K562 (cell line): ENCODE data around the gene CENPB. TPM values are rescaled to one million over a fixed set of nuclear protein-coding genes. Genes with fewer than 3 reads are reported as not detected.

ENCODE experiments used
- FOXJ3 ChIP-seq: sonication (generic); formaldehyde crosslinking; IDR thresholded peaks from 2 replicates; pipeline ENCODE4 v1.4.0; 2020; ENCODE audit warnings: mild to moderate bottlenecking, missing genetic modification reagents
- JUN ChIP-seq, 2 experiments: sonication (generic) in 1 of 2; formaldehyde crosslinking in 1 of 2; IDR thresholded peaks; 2 replicates each; pipeline versions ENCODE4 v1.6.1 to v1.8.0; 2012 to 2022; ENCODE audit warnings: borderline replicate concordance in 2 of 2, mild to moderate bottlenecking in 2 of 2, improper control_type of control experiment in 1 of 2, low read depth in 1 of 2, low read length in 1 of 2, missing genetic modification reagents in 1 of 2
- POLR2G ChIP-seq: fragments of 200-400 bp; formaldehyde crosslinking; IDR thresholded peaks from 2 replicates; pipeline ENCODE4 v1.6.1; 2017; ENCODE audit warnings: low read depth, mild to moderate bottlenecking, antibody characterized with exemption, low read length, moderate library complexity
- REST ChIP-seq, 2 experiments: fragments of 450-650 bp; formaldehyde crosslinking in 1 of 2; IDR thresholded peaks; 2 replicates each; pipeline versions ENCODE4 v1.4.0 to v1.6.1; 2014 to 2020; ENCODE audit warnings: mild to moderate bottlenecking in 2 of 2, borderline replicate concordance in 1 of 2, low read depth in 1 of 2
- SIX5 ChIP-seq, 2 experiments: IDR thresholded peaks; 2 replicates each; pipeline ENCODE4 v1.6.1; 2011; ENCODE audit warnings: low read length in 2 of 2, borderline replicate concordance in 1 of 2, low read depth in 1 of 2, mild to moderate bottlenecking in 1 of 2, moderate library complexity in 1 of 2; ENCODE audit not compliant: insufficient read depth in 1 of 2
- SNIP1 ChIP-seq: fragments of 450-650 bp; IDR thresholded peaks from 2 replicates; pipeline ENCODE4 v1.7.1; 2017; ENCODE audit warnings: low read depth, mild to moderate bottlenecking
- TFAP4 ChIP-seq: sonication (generic); formaldehyde crosslinking; IDR thresholded peaks from 2 replicates; pipeline ENCODE4 v1.8.0; 2022; ENCODE audit warnings: missing genetic modification reagents, mild to moderate bottlenecking, moderate library complexity, borderline replicate concordance
- ZNF143 ChIP-seq: sonication (generic); formaldehyde crosslinking; IDR thresholded peaks from 2 replicates; pipeline ENCODE4 v1.9.0; 2022; ENCODE audit warnings: mild to moderate bottlenecking, missing genetic modification reagents
- ZNF778 ChIP-seq: fragments of 450-650 bp; formaldehyde crosslinking; IDR thresholded peaks from 2 replicates; pipeline ENCODE4 v1.4.0; 2020; ENCODE audit warnings: mild to moderate bottlenecking, moderate library complexity
- polyA plus RNA-seq, 8 experiments: library from polyadenylated mRNA; depleted of rRNA in 4 of 8; stranded (reverse) in 5 of 8; unstranded in 3 of 8; fragments of >200 nt; fragmentation: Nextera tagmentation in 2 of 8; fragmentation: Illumina TruSeq in 1 of 8; extraction: Ambion mirVana in 2 of 8; extraction: Trizol in 1 of 8; gene quantifications; 2 replicates each; pipeline versions ENCODE4 v1.2.1 to v1.2.3, GENCODE V29; 2011 to 2014; ENCODE audit warnings: inconsistent platforms in 1 of 8, missing spikeins in 1 of 8
- total RNA-seq, 7 experiments: library from RNA; depleted of rRNA in 6 of 7; stranded (reverse); fragments of >200 nt in 6 of 7; fragmentation: Illumina TruSeq in 2 of 7; extraction: Trizol in 2 of 7; gene quantifications; 2 replicates each; pipeline versions ENCODE4 v1.2.1 to v1.2.3, GENCODE V29; 2011 to 2021; ENCODE audit warnings: low replicate concordance in 1 of 7
- TF ChIP-seq, protein P1 (sequence below): sonication (generic); formaldehyde crosslinking; IDR thresholded peaks from 2 replicates; pipeline ENCODE4 v1.9.0; 2022; ENCODE audit warnings: mild to moderate bottlenecking, missing genetic modification reagents

CENPB gene
- total and polyA plus RNA-seq, 9 of the 15 experiments (the other 6 are each of a cell fraction or from before 2014, with no cell fraction given), result 0.17 to 70.8 (median 24.9) TPM

DNA sequence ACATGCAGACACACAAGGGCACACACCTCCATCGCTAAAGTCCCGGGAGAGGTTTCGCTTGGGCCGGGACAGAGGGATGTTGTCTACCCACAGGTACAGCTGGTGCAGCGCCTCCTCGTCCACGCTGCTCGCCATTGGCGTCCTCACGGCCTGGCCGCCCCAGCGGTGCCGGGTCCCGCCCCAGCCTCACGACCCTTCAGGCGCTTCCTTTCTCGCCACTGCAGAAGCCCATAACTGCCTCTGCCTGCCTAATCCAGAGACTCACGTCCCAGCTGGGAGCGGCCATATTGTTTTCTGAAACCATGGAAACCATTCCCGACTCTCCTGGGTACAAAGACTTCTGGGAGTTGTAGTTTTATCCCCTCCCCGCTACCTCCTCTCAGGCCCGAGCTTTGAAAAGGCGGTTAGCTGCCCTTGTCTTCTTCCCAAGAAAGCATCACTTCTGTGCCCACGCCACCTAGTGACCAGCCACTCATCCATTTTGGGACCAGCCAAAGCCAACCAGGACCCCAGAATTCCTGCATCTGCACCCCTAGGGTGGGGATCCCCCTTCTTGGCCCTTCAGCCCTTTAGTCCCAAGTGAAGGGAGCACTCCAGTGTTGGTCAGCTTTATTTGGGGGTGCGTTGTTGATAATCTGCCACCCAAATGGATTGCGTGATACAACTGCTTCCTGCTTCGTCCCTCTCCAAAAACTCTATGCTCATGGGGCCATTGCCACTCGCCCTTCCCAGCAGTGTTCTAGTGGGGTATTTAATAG is 5.2 kb downstream of the CENPB start, which contains the start of gene SPEF1 (continued):
- peak; percentile 99 for TF ChIP-seq TFAP4
- TF ChIP-seq SIX5 (IDR thresholded peaks at IDR 0.05; ENCODE audit: borderline replicate concordance in 1 of 2, insufficient read depth in 1 of 2, low read depth in 1 of 2, low read length in 2 of 2), result peak; percentile 63 to 78
- TF ChIP-seq ZNF778 (CRISPR knock-in tag), result no peak
- peak; percentile 65 for TF ChIP-seq POLR2G
- TF ChIP-seq FOXJ3 (CRISPR knock-in tag), result peak; percentile 76
- TF ChIP-seq JUN (IDR thresholded peaks at IDR 0.05; ENCODE audit: borderline replicate concordance, low read depth, low read length), result 0 out of 2 replicates have a peak, but pooled peaks have one; percentile 27
- no peak for TF ChIP-seq JUN (CRISPR knock-in tag; IDR thresholded peaks at IDR 0.05; ENCODE audit: borderline replicate concordance)
- TF ChIP-seq REST (IDR thresholded peaks at IDR 0.05; ENCODE audit: borderline replicate concordance), result peak; percentile 13; the same call in 1 of the 2 replicates
- TF ChIP-seq REST (CRISPR knock-in tag; IDR thresholded peaks at IDR 0.05; ENCODE audit: low read depth), result no peak
- no peak for TF ChIP-seq SNIP1
- TF ChIP-seq ZNF143 (CRISPR knock-in tag), result peak; percentile 91
- TF ChIP-seq, protein P1, sequence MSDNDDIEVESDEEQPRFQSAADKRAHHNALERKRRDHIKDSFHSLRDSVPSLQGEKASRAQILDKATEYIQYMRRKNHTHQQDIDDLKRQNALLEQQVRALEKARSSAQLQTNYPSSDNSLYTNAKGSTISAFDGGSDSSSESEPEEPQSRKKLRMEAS (CRISPR knock-in tag), result peak; percentile 13; the same call in 1 of the 2 replicates
